HepG2 (cell line): ENCODE measurements around the gene MYO1B. TPM values are rescaled to one million over a fixed set of nuclear protein-coding genes. Genes with fewer than 3 reads are reported as not detected.

Source experiments
- ATAC-seq: fragments of 200-7000 bp; cut with Tn5 transposase; 3 replicates; pipeline ENCODE4 v1.9.1; 2020; ENCODE audit warnings: mild to moderate bottlenecking, moderate library complexity
- BruUV-seq: library from RNA; stranded (reverse); fragments of 400-500 nt; replicated peaks from 2 replicates; lab custom pipeline; 2021; lab: Mats Ljungman, UMichigan
- CTCF ChIA-PET: fragments of 300-600 bp; formaldehyde crosslinking; extraction: SDS; loops from one replicate; lab custom pipeline; 2021; ENCODE audit warnings: low total read pairs, inconsistent platforms, low intra/inter-chr PET ratio; lab: Yijun Ruan, JAX
- POLR2A ChIA-PET: fragments of 350-600 bp; sonication (Branson Sonifier 250); formaldehyde crosslinking; loops from one replicate; lab custom pipeline; 2020; ENCODE audit warnings: antibody characterized with exemption, inconsistent platforms; lab: Yijun Ruan, JAX
- DNase-seq: peaks from one replicate; pipeline ENCODE4 v3.0.0-alpha.2; 2015; ENCODE audit warnings: low spot score
- FAIRE-seq: peaks from 3 replicates; lab custom pipeline; 2011; peaks lifted over from hg19 to GRCh38; lab: Jason Lieb, UNC
- H2AFZ ChIP-seq: one replicate; pipeline ENCODE4 v1.6.1; 2011; ENCODE audit warnings: low read length, inconsistent platforms
- H3K27ac ChIP-seq: fragments of 300-600 bp; 3 replicates; pipeline ENCODE4 v1.8.0; 2011; ENCODE audit warnings: mixed run types, mild to moderate bottlenecking, mixed read lengths, low read length, inconsistent platforms; ENCODE audit not compliant: insufficient read depth; ENCODE audit errors: extremely low read length
- H3K27me3 ChIP-seq, 2 experiments: fragments of 200-600 bp in 1 of 2; 2 replicates in 1 of 2; 3 replicates in 1 of 2; pipeline versions ENCODE4 v1.6.0 to v1.8.0; 2011; ENCODE audit warnings: low read length in 2 of 2, mild to moderate bottlenecking in 2 of 2, moderate library complexity in 2 of 2, inconsistent platforms in 1 of 2; ENCODE audit not compliant: insufficient read depth in 2 of 2, control insufficient read depth in 1 of 2
- H3K36me3 ChIP-seq, 2 experiments: fragments of 200-600 bp in 1 of 2; replicated peaks in 1 of 2; 2 replicates in 1 of 2; 3 replicates in 1 of 2; pipeline versions ENCODE4 v1.5.1 to v1.8.0; 2011; ENCODE audit warnings: low read length in 2 of 2, inconsistent platforms in 1 of 2; ENCODE audit not compliant: insufficient read depth in 2 of 2, control insufficient read depth in 1 of 2
- H3K4me1 ChIP-seq: 2 replicates; pipeline ENCODE4 v1.5.1; 2012; ENCODE audit warnings: low read length, inconsistent platforms; ENCODE audit not compliant: insufficient read depth
- H3K4me2 ChIP-seq: 2 replicates; pipeline ENCODE4 v1.6.0; 2011; ENCODE audit warnings: low read depth, low read length, inconsistent platforms
- H3K4me3 ChIP-seq, 3 experiments: fragments of 200-600 bp in 1 of 3; sonication (generic), shearing (Covaris generic) in 1 of 3; replicated peaks in 1 of 3; 2 replicates each; pipeline ENCODE4 v1.5.1; 2011 to 2016; ENCODE audit warnings: low read length in 3 of 3, inconsistent platforms in 2 of 3, low read depth in 2 of 3, mild to moderate bottlenecking in 2 of 3, control low read depth in 1 of 3, mixed read lengths in 1 of 3; ENCODE audit not compliant: insufficient read depth in 1 of 3
- H3K79me2 ChIP-seq: one replicate; pipeline ENCODE4 v1.6.1; 2011; ENCODE audit warnings: low read length, inconsistent platforms; ENCODE audit not compliant: insufficient read depth
- H3K9ac ChIP-seq: 2 replicates; pipeline ENCODE4 v1.6.0; 2011; ENCODE audit warnings: mild to moderate bottlenecking, low read depth, low read length, inconsistent platforms; ENCODE audit not compliant: insufficient read depth
- H3K9me3 ChIP-seq: 2 replicates; pipeline ENCODE4 v1.5.1; 2012; ENCODE audit warnings: mild to moderate bottlenecking, low read length
- H4K20me1 ChIP-seq: 2 replicates; pipeline ENCODE4 v1.6.0; 2011; ENCODE audit warnings: inconsistent platforms, mild to moderate bottlenecking, low read length, moderate library complexity; ENCODE audit not compliant: insufficient read depth
- PHF20 ChIP-seq: sonication (generic); formaldehyde crosslinking; IDR thresholded peaks from 2 replicates; pipeline ENCODE4 v1.5.0; 2020; ENCODE audit warnings: mild to moderate bottlenecking, missing genetic modification reagents
- ZNF20 ChIP-seq: sonication (generic); formaldehyde crosslinking; IDR thresholded peaks from 2 replicates; pipeline ENCODE4 v1.4.0; 2020; ENCODE audit warnings: mild to moderate bottlenecking, moderate library complexity, missing genetic modification reagents
- ZNF205 ChIP-seq: IDR thresholded peaks from 2 replicates; pipeline ENCODE4 v1.6.1; 2018; ENCODE audit warnings: missing biosample characterization, missing genetic modification reagents
- ZNF550 ChIP-seq: sonication (generic); formaldehyde crosslinking; IDR thresholded peaks from 2 replicates; pipeline ENCODE4 v1.4.0; 2020; ENCODE audit warnings: mild to moderate bottlenecking, missing genetic modification reagents, borderline replicate concordance
- WGBS: methylation state at CpG from one replicate; pipeline ENCODE4 v1.1.6; 2017; ENCODE audit warnings: low lambda C conversion rate; 5-methylcytosine and 5-hydroxymethylcytosine counted together
- in situ Hi-C: cut with HindIII; loops from 2 replicates; pipeline ENCODE4 v1.10.0; 2017; ENCODE audit warnings: low pct_unique_long_range_greater_than_20kb; ENCODE audit not compliant: extremely low pct_ligation_motif_present
- intact Hi-C: fragments of 100-400 bp; cut with micrococcal nuclease; formaldehyde crosslinking; loops from one replicate; pipeline ENCODE4 v1.10.0; 2022; ENCODE audit not compliant: unreplicated experiment
- polyA plus RNA-seq, 8 experiments: library from polyadenylated mRNA; depleted of rRNA in 3 of 8; stranded (reverse) in 7 of 8; unstranded in 1 of 8; fragments of >200 nt; fragmentation: Illumina TruSeq in 4 of 8; extraction: Trizol in 4 of 8; gene quantifications; 2 replicates each; pipeline versions ENCODE4 v1.2.1 to v1.2.3, GENCODE V29; 2011 to 2016; ENCODE audit warnings: low read depth in 4 of 8, missing spikeins in 1 of 8, mixed read lengths in 1 of 8; ENCODE audit not compliant: insufficient read depth in 1 of 8
- total RNA-seq, 5 experiments: library from RNA; depleted of rRNA; stranded (reverse); fragments of >200 nt; fragmentation: Illumina TruSeq; extraction: Trizol; gene quantifications; 2 replicates each; pipeline ENCODE4 v1.2.3, GENCODE V29; 2016; ENCODE audit warnings: low read depth in 1 of 5
- TF ChIP-seq, protein P1 (sequence below): sonication (generic); formaldehyde crosslinking; IDR thresholded peaks from 2 replicates; pipeline ENCODE4 v1.5.0; 2020; ENCODE audit warnings: missing genetic modification reagents, mild to moderate bottlenecking, borderline replicate concordance
- TF ChIP-seq, protein P2 (sequence below), 2 experiments: IDR thresholded peaks; 2 replicates each; pipeline ENCODE4 v1.6.1; 2011 to 2012; ENCODE audit warnings: low read length in 2 of 2, borderline replicate concordance in 1 of 2, low read depth in 1 of 2, mild to moderate bottlenecking in 1 of 2, moderate library complexity in 1 of 2

Gene MYO1B
- total and polyA plus RNA-seq, 2 of the 13 experiments (the other 11 are each of a cell fraction or from before 2014, with no cell fraction given): 36.9 to 89.8 TPM

DNA sequence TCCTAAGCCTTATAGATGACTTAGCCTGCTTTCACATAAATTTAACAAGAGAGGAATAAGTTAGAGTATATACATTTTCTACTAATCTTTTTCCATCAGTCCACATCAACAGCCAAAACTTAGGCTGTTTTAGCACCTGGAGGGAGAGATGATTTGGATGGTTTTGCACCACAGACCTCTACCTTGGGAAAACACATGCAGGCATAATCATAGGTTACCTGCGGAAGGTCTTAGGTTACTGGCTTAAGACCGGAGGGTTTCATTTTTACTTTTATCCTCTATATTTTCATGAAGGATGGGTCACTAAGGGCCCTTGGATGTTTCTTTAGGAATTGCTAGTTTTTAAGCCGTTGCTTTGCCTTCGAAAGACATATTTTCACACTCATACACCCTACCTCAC lies 66.0 kb downstream of the MYO1B start:
- DNase-seq (no peak), ATAC-seq (no peak), FAIRE-seq (no peak)
- POLR2A ChIA-PET: interaction anchor here (1.2 kb wide), 1 partner anchor 65 kb away, joined by 5 read pairs; no protein-coding TSS in a partner anchor
- no peaks in the 10 kb centered on the region for H3K36me3 ChIP-seq
- TF ChIP-seq ZNF550 (CRISPR knock-in tag) (no peak), PHF20 (CRISPR knock-in tag) (no peak), ZNF20 (CRISPR knock-in tag) (no peak), ZNF205 (CRISPR knock-in tag) (no peak)
- TF ChIP-seq, protein P1, sequence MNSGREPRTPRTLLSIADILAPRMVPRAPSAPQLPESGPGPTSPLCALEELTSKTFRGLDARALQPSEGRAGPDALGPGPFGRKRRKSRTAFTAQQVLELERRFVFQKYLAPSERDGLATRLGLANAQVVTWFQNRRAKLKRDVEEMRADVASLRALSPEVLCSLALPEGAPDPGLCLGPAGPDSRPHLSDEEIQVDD: no peak
- TF ChIP-seq, protein P2, sequence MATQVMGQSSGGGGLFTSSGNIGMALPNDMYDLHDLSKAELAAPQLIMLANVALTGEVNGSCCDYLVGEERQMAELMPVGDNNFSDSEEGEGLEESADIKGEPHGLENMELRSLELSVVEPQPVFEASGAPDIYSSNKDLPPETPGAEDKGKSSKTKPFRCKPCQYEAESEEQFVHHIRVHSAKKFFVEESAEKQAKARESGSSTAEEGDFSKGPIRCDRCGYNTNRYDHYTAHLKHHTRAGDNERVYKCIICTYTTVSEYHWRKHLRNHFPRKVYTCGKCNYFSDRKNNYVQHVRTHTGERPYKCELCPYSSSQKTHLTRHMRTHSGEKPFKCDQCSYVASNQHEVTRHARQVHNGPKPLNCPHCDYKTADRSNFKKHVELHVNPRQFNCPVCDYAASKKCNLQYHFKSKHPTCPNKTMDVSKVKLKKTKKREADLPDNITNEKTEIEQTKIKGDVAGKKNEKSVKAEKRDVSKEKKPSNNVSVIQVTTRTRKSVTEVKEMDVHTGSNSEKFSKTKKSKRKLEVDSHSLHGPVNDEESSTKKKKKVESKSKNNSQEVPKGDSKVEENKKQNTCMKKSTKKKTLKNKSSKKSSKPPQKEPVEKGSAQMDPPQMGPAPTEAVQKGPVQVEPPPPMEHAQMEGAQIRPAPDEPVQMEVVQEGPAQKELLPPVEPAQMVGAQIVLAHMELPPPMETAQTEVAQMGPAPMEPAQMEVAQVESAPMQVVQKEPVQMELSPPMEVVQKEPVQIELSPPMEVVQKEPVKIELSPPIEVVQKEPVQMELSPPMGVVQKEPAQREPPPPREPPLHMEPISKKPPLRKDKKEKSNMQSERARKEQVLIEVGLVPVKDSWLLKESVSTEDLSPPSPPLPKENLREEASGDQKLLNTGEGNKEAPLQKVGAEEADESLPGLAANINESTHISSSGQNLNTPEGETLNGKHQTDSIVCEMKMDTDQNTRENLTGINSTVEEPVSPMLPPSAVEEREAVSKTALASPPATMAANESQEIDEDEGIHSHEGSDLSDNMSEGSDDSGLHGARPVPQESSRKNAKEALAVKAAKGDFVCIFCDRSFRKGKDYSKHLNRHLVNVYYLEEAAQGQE (IDR thresholded peaks at IDR 0.05; ENCODE audit: borderline replicate concordance in 1 of 2, low read depth in 1 of 2, low read length in 2 of 2): no peak
- WGBS: 95% methylated on average over 4 of the region's 4 CpGs
- intact Hi-C loops: no loop called here
- H3K27me3 ChIP-seq: no peaks in the 10 kb centered on the region
- peaks cover 35% of the 10 kb centered on the region for H3K79me2 ChIP-seq
- in situ Hi-C loops: no loop called here
- no peaks in the 10 kb centered on the region for H4K20me1 ChIP-seq
- H3K9me3 ChIP-seq: no peaks in the 10 kb centered on the region
- peaks cover 11% of the 10 kb centered on the region for H3K4me1 ChIP-seq
- no peak overlapping the region for H3K4me3 ChIP-seq
- H3K27ac ChIP-seq: no peak overlapping the region
- no peak overlapping the region for H3K9ac ChIP-seq
- BruUV-seq: no TSS peak
- no peak overlapping the region for H2AFZ ChIP-seq
- H3K4me2 ChIP-seq: no peak overlapping the region
- CTCF ChIA-PET: no interaction called here
